ENCODE measurements around the gene ATP6V1G3. TPM values are rescaled to one million over a fixed set of nuclear protein-coding genes. Genes with fewer than 3 reads are reported as not detected.

ATP6V1G3 gene
- polyA plus RNA-seq, 1 experiment, result not detected

DNA sequence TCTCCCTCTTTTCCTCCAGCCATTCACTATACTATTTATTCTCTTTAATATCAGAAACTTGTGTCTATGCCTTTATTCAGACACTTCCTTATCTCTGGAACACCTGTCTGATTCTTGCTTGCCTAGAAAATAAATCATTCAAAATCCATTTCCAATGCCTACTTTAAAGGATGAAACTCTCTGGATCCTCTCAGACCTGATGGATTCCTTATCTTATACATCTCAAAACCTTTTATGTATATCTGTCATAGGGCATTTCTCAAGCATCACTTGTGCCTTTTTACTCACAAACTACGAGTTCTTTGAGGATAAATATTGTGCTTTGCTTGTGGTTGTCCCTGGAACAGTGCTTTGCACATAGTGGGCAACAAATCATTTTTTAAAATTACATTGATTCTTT is 3.8 kb upstream of the ATP6V1G3 start:
- TF ChIP-seq, protein P1, sequence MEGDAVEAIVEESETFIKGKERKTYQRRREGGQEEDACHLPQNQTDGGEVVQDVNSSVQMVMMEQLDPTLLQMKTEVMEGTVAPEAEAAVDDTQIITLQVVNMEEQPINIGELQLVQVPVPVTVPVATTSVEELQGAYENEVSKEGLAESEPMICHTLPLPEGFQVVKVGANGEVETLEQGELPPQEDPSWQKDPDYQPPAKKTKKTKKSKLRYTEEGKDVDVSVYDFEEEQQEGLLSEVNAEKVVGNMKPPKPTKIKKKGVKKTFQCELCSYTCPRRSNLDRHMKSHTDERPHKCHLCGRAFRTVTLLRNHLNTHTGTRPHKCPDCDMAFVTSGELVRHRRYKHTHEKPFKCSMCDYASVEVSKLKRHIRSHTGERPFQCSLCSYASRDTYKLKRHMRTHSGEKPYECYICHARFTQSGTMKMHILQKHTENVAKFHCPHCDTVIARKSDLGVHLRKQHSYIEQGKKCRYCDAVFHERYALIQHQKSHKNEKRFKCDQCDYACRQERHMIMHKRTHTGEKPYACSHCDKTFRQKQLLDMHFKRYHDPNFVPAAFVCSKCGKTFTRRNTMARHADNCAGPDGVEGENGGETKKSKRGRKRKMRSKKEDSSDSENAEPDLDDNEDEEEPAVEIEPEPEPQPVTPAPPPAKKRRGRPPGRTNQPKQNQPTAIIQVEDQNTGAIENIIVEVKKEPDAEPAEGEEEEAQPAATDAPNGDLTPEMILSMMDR (IDR thresholded peaks at IDR 0.05; ENCODE audit: insufficient read depth, low read depth, low read length), result no peak
- ChIA-PET CTCF (interaction anchor here (1.3 kb wide), 1 partner anchor 9 kb away, joined by 3 read pairs; no protein-coding TSS in a partner anchor), POLR2A (no interaction called here)
- no peak for DNase-seq (ENCODE audit: low read depth)
- Histone ChIP-seq H3K36me3 (ENCODE audit: control insufficient read depth, insufficient read depth, low read length) (no peaks in the 10 kb centered on the region), H3K4me3 (ENCODE audit: low read depth, low read length) (no peak overlapping the region), H3K27me3 (ENCODE audit: control insufficient read depth, insufficient read depth, low read length) (no peaks in the 10 kb centered on the region)

DNA sequence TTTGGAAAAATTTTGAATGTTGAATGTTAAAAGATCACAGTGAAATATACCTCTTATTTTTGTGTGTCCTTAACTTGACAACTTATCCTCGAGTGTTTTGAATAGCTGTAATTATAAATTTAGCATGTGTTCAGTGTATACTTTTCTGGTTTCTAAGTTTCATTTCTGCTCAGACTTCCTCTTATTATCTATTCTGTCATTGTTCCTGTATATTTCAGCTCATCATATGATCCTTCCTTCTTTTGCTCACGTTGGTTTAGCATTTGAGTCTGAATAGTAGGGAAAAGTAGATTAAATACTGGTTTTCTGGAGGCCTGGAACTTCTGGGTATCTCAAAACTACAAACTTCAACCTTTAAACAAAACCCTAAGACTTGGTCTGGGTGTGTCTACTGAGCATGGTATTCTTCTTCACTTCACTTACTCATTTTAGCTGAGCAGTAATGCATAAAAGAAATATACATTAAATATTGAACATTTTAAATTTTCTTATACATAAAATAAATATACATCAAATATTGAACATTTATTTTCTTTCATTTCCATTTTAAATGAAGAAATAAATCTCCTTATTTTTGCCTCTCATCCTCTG is 3.3 kb upstream of the ATP6V1G3 start:
- TF ChIP-seq, protein P1 (IDR thresholded peaks at IDR 0.05; ENCODE audit: insufficient read depth, low read depth, low read length), result no peak
- ChIA-PET POLR2A (no interaction called here), CTCF (interaction anchor here (1.3 kb wide), 1 partner anchor 9 kb away, joined by 3 read pairs; no protein-coding TSS in a partner anchor)
- Histone ChIP-seq H3K4me3 (ENCODE audit: low read depth, low read length) (no peak overlapping the region), H3K27me3 (ENCODE audit: control insufficient read depth, insufficient read depth, low read length) (no peaks in the 10 kb centered on the region), H3K36me3 (ENCODE audit: control insufficient read depth, insufficient read depth, low read length) (no peaks in the 10 kb centered on the region)
- DNase-seq (ENCODE audit: low read depth), result no peak

DNA sequence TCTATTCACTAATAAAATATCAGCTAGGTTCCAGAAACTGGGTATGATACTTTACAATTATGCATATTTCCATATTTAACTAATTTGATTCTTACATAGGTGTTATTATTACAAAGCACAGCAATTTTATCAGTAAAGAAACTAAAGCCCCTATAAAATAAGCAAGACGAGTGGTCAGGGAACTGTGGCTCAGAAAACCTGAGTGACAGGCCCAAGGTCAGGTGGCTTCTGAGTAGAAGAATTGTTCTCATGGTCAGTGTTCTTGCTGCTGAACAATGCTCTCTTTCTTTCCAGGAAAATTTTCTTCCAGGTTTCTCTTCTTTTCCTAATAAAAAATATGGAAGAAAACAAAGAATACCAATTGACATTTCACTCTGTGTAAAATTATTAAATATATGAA is 2.2 kb upstream of the ATP6V1G3 start:
- H3K27me3 ChIP-seq (ENCODE audit: control insufficient read depth, insufficient read depth, low read length), result no peaks in the 10 kb centered on the region
- no peak overlapping the region for H3K4me3 ChIP-seq (ENCODE audit: low read depth, low read length)
- TF ChIP-seq, protein P1 (IDR thresholded peaks at IDR 0.05; ENCODE audit: insufficient read depth, low read depth, low read length), result no peak
- DNase-seq (ENCODE audit: low read depth), result no peak
- POLR2A ChIA-PET, result no interaction called here
- CTCF ChIA-PET, result interaction anchor here (0.8 kb wide), 1 partner anchor 14 kb away, joined by 3 read pairs; no protein-coding TSS in a partner anchor
- H3K36me3 ChIP-seq (ENCODE audit: control insufficient read depth, insufficient read depth, low read length), result no peaks in the 10 kb centered on the region

DNA sequence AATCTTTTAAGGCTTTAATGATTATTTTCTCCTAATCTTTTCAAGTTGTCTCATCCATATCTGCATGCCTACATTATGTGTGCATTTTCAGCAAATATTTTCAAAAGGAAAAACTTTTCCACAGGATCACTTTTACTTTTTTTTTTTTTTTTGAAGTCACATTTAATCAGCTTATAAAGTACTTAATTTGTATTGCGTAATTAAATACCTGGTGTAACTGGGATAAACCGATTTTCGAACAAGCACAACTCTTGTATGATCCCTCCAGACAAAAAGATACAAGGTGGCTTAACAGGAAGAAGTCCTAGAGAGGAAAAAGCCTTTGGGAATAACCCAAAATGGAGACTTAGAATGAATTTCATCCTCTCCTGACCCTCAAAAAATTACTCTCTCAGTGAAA is 1.3 kb upstream of the ATP6V1G3 start:
- ChIA-PET POLR2A (no interaction called here), CTCF (interaction anchor here (0.8 kb wide), 1 partner anchor 13 kb away, joined by 3 read pairs; no protein-coding TSS in a partner anchor)
- H3K27me3 ChIP-seq (ENCODE audit: control insufficient read depth, insufficient read depth, low read length), result no peaks in the 10 kb centered on the region
- no peak overlapping the region for H3K4me3 ChIP-seq (ENCODE audit: low read depth, low read length)
- H3K36me3 ChIP-seq (ENCODE audit: control insufficient read depth, insufficient read depth, low read length), result no peaks in the 10 kb centered on the region
- TF ChIP-seq, protein P1 (IDR thresholded peaks at IDR 0.05; ENCODE audit: insufficient read depth, low read depth, low read length), result no peak
- DNase-seq (ENCODE audit: low read depth), result no peak

DNA sequence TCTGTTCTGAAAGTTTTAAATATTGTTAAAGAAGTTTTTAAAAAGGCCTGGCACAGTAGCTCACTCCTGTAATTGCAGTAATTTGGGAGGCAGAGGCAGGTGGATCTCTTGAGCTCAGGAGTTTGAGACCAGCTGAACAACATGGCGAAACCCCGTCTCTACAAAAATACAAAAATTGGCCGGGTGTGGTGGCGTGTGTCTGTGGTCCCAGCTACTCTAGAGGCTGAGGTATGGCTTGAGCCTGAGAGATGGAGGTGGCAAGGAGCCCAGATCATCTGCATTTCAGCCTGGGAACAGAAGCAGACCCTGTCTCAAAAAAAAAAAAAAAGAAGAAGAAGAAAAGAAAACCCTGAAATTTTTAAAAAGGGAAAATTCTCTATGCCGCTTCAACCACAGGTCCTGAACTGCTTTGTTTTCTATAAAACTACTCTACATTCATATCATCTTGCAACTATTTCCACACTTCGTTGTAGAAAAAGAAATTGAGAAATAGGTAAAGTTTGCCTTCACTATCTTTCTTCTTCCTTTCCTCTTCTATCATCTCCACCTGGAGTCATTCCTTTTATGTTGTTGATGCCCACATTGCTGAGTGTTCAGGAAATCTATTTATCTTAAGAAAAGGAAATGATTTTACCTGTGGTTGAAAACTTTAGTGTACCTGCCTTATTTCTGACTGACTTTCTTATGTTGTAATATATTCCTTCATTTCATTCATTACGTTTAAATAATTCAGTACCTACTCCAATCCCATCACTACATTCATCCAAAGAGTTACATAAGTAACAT is 1.7 kb downstream of the ATP6V1G3 start:
- Histone ChIP-seq H3K36me3 (ENCODE audit: control insufficient read depth, insufficient read depth, low read length) (no peaks in the 10 kb centered on the region), H3K4me3 (ENCODE audit: low read depth, low read length) (no peak overlapping the region), H3K27me3 (ENCODE audit: control insufficient read depth, insufficient read depth, low read length) (no peaks in the 10 kb centered on the region)
- TF ChIP-seq, protein P1 (IDR thresholded peaks at IDR 0.05; ENCODE audit: insufficient read depth, low read depth, low read length), result no peak
- ChIA-PET POLR2A (no interaction called here), CTCF (no interaction called here)
- no peak for DNase-seq (ENCODE audit: low read depth)
